Measurements from ENCODE around the gene BBC3. TPM values are rescaled to one million over a fixed set of nuclear protein-coding genes. Genes with fewer than 3 reads are reported as not detected.
A peak's percentile ranks its signal among the peaks of the same experiment; 100 is the strongest.

BBC3 gene
- total and polyA plus RNA-seq, 9 donors: 0.23 to 13.2 (median 6.3) TPM

GRCh38 chr19:47228168-47228936 is 2.6 kb downstream of the BBC3 start:
- H3K27ac ChIP-seq: peak overlapping the region; percentile 95 to 96

GRCh38 chr19:47227352-47228167 is 3.4 kb downstream of the BBC3 start:
- WGBS, 3 donors: 2 to 4% (median 2%) methylated on average over 25 to 27 of the region's 27 CpGs
- no peaks in the 10 kb centered on the region for H3K9me3 ChIP-seq
- intact Hi-C loops (cut with DNase I): loop anchor here in 1 of 4 donors (2.0 kb wide), 1 partner anchor 115 kb away; the partner anchor contains the start of gene ZC3H4
- peak overlapping the region; percentile 64 for H3K4me3 ChIP-seq
- H3K36me3 ChIP-seq: no peaks in the 10 kb centered on the region
- H3K27me3 ChIP-seq: no peaks in the 10 kb centered on the region
- peak; percentile 82 to 91 (median 87) for DNase-seq
- peak; percentile 11 for TF ChIP-seq EP300 (IDR thresholded peaks at IDR 0.05)
- TF ChIP-seq POLR2A (IDR thresholded peaks at IDR 0.05): peak; percentile 53
- TF ChIP-seq CTCF (IDR thresholded peaks at IDR 0.05): no peak
- peak overlapping the region; percentile 95 to 96 for H3K27ac ChIP-seq
- H3K4me1 ChIP-seq (ENCODE audit: insufficient read depth): peaks cover 12% of the 10 kb centered on the region

More at GRCh38 chr19:47228168-47228936, 2.6 kb downstream of the BBC3 start:
- DNase-seq: peak; percentile 52 to 69 (median 57)
- Histone ChIP-seq H3K4me1 (ENCODE audit: insufficient read depth) (peaks cover 12% of the 10 kb centered on the region), H3K27me3 (no peaks in the 10 kb centered on the region), H3K4me3 (peak overlapping the region; percentile 64), H3K9me3 (no peaks in the 10 kb centered on the region), H3K36me3 (no peaks in the 10 kb centered on the region)
- 8 to 11% (median 10%) methylated on average over 36 to 50 of the region's 50 CpGs for WGBS, 3 donors
- TF ChIP-seq EP300 (IDR thresholded peaks at IDR 0.05): no peak
- no peak for TF ChIP-seq POLR2A (IDR thresholded peaks at IDR 0.05)
- TF ChIP-seq CTCF (IDR thresholded peaks at IDR 0.05): no peak
- intact Hi-C loops (cut with DNase I): loop anchor here in 1 of 4 donors (2.0 kb wide), 1 partner anchor 116 kb away; the partner anchor contains the start of gene ZC3H4

- Histone ChIP-seq H3K4me1 (ENCODE audit: insufficient read depth) (peaks cover 11% of the 10 kb centered on the region), H3K27me3 (no peaks in the 10 kb centered on the region), H3K36me3 (no peaks in the 10 kb centered on the region), H3K9me3 (no peaks in the 10 kb centered on the region), H3K4me3 (peak overlapping the region; percentile 64), H3K27ac (peak overlapping the region; percentile 95 to 96)
- TF ChIP-seq CTCF (IDR thresholded peaks at IDR 0.05) (no peak), POLR2A (IDR thresholded peaks at IDR 0.05) (no peak), EP300 (IDR thresholded peaks at IDR 0.05) (no peak)
- intact Hi-C loops (cut with DNase I): no loop called here
- DNase-seq: peak; percentile 69 to 75 (median 73)
- 9 to 27% (median 10%) methylated on average over 16 to 56 of the region's 56 CpGs for WGBS, 3 donors
Measured at GRCh38 chr19:47226426-47227351, 4.3 kb downstream of the BBC3 start.

Measured in ovary (tissue), 9 donors.